Neural crest cell (in vitro differentiated cells): ENCODE data around the gene FGFR3. TPM values are rescaled to one million over a fixed set of nuclear protein-coding genes. Genes with fewer than 3 reads are reported as not detected.

Experiments
- DNase-seq: peaks from one replicate; pipeline ENCODE4 v3.0.0; 2021; ENCODE audit warnings: low read depth, mixed read lengths, low spot score
- H3K27ac Mint-ChIP-seq: one replicate; pipeline ENCODE4 v1.8.0; 2021; ENCODE audit warnings: mild to moderate bottlenecking, mixed read lengths; ENCODE audit not compliant: unreplicated experiment
- H3K27me3 Mint-ChIP-seq: 2 replicates; pipeline ENCODE4 v1.8.0; 2021; ENCODE audit warnings: low read depth, mild to moderate bottlenecking, mixed read lengths
- H3K36me3 Mint-ChIP-seq: 2 replicates; pipeline ENCODE4 v1.8.0; 2021; ENCODE audit warnings: low read depth, mild to moderate bottlenecking, mixed read lengths
- H3K4me1 Mint-ChIP-seq: 2 replicates; pipeline ENCODE4 v1.8.0; 2021; ENCODE audit warnings: mixed read lengths
- H3K4me3 Mint-ChIP-seq: one replicate; pipeline ENCODE4 v1.8.0; 2021; ENCODE audit warnings: mild to moderate bottlenecking, mixed read lengths
- H3K9me3 Mint-ChIP-seq: 2 replicates; pipeline ENCODE4 v1.8.0; 2021; ENCODE audit warnings: mixed read lengths
- total RNA-seq: library from RNA; stranded (reverse); gene quantifications from 2 replicates; pipeline ENCODE4 v1.2.1, GENCODE V29; 2021
- TF ChIP-seq, protein P1 (sequence below): fragments of 200-600 bp; sonication (generic); conservative IDR thresholded peaks from 2 replicates; pipeline ENCODE4 v1.5.0; 2021; ENCODE audit warnings: antibody characterized with exemption, mild to moderate bottlenecking

Gene FGFR3
- total RNA-seq, 1 donor from 2014 or later, result 48.1 TPM

DNA sequence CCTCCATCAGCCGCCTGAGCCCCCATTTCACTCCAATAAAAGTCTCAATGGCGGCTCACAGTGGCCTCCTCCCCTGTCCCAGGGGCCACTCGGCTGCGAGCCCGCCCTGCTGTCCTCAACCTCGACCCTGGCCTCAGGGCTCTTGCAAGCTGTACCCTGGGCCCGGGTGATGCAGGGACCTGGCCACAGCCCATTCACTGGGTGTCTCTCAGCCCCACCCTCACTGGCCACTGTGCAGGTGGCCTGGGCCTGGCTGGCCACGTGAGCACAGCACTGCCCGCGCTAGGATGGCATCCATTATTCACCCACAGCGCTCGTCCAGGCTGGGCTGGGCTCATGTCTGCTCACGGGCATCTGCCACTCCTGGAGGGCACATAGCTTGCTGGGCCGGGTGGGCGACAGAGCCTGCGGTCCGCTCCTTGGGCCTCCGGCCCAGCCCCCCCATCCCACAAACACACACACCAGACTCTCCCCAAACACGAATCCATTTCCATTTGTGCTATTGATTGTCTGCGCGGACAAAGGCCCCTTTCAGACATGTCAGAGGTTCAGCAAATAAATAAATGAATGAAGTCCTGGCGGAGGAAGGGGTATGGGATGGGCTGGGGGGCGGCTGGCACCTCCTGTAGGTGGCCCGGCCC is 16.5 kb upstream of the FGFR3 start:
- TF ChIP-seq, protein P1, sequence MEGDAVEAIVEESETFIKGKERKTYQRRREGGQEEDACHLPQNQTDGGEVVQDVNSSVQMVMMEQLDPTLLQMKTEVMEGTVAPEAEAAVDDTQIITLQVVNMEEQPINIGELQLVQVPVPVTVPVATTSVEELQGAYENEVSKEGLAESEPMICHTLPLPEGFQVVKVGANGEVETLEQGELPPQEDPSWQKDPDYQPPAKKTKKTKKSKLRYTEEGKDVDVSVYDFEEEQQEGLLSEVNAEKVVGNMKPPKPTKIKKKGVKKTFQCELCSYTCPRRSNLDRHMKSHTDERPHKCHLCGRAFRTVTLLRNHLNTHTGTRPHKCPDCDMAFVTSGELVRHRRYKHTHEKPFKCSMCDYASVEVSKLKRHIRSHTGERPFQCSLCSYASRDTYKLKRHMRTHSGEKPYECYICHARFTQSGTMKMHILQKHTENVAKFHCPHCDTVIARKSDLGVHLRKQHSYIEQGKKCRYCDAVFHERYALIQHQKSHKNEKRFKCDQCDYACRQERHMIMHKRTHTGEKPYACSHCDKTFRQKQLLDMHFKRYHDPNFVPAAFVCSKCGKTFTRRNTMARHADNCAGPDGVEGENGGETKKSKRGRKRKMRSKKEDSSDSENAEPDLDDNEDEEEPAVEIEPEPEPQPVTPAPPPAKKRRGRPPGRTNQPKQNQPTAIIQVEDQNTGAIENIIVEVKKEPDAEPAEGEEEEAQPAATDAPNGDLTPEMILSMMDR, result no peak
- H3K27ac Mint-ChIP-seq, result peak overlapping the region; percentile 50
- no peaks in the 10 kb centered on the region for H3K9me3 Mint-ChIP-seq
- H3K27me3 Mint-ChIP-seq, result peaks cover 2% of the 10 kb centered on the region
- H3K4me1 Mint-ChIP-seq, result peaks cover 30% of the 10 kb centered on the region
- no peaks in the 10 kb centered on the region for H3K36me3 Mint-ChIP-seq
- DNase-seq, result no peak
- no peak overlapping the region for H3K4me3 Mint-ChIP-seq

DNA sequence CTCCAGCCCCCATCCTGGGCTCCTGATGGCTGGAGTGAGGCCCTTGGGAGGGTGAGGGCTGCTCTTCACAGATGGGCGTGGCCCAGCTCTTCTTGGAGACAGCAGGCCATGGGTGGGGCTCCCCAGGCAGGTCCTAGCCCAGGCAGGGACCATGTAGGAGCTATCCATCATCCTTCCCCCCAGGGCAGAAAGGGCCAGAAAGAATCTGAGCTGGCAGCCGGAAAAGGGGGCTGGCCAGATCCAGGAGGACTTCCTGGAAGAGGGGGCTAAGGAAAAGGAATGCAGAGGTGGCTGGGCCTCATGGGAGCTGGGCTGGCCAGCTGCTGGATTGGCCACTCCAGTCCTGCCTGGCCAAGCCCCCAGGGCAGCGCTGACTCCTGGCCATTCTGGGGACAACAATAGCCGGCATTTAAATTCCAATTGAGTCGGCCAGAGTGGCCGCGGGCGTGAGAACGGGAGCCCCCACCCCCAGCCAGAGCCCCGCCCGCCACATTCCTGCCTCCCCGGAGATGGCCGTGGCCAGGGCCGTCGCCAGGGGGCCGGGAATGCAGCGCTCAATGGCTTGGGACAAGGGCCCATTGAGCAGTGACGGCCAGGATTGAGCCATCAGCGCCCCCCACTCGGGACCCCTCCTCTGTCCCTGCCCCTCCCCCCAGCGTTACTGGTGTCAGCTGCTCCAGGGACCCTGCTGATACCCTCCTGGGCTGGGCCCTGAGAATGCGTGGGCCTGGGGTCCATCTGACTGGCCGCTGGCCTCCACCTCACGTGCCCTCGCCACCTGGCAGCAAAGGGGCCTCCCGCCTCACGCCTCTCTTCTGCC is 15.1 kb upstream of the FGFR3 start:
- Mint-ChIP-seq H3K4me3 (peak overlapping the region; percentile 73), H3K27ac (peak overlapping the region; percentile 62), H3K4me1 (peaks cover 30% of the 10 kb centered on the region), H3K36me3 (no peaks in the 10 kb centered on the region), H3K9me3 (no peaks in the 10 kb centered on the region), H3K27me3 (peaks cover 2% of the 10 kb centered on the region)
- TF ChIP-seq, protein P1, result peak; percentile 56
- peak; percentile 88 for DNase-seq

DNA sequence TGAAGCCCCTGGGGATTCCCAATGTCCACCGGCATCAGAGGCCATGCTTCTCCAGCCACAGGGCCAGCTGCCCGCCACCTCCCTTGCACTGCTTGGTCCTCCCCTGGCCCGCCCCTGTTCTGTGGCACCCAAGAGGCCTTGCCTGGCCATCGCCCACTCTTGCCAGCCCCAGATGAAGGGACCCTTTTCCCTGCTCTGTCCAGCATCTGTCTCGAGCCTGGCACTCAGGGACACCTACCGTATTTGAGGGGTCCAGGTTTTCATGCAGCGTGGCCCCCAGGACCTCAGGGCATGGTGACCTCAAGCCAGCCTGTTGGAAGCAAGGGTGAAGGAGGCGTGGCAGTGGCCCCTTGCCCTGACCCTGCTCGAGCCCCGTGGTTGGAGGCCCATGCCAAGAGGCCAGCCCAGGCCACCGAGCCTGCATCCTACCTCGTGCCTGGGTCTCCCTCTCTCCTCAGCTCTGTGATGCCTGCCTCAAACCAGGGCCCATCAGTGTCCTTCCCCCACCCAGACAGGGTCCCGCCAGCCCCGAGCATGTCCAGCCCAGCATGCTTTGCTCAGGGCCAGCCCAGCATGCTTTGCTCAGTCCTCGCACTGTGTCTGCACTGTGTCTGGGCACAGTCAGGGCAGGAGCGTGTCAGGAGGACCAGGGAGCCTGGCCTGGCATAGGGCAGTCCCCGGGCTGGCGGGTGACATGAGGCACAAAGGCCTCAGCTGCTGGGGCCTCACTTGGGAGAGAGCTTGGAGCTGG is 14.3 kb upstream of the FGFR3 start:
- Mint-ChIP-seq H3K9me3 (no peaks in the 10 kb centered on the region), H3K4me3 (peak overlapping the region; percentile 51), H3K27me3 (peaks cover 2% of the 10 kb centered on the region), H3K4me1 (peaks cover 30% of the 10 kb centered on the region), H3K36me3 (no peaks in the 10 kb centered on the region), H3K27ac (peak overlapping the region; percentile 62)
- no peak for DNase-seq
- TF ChIP-seq, protein P1, result no peak

DNA sequence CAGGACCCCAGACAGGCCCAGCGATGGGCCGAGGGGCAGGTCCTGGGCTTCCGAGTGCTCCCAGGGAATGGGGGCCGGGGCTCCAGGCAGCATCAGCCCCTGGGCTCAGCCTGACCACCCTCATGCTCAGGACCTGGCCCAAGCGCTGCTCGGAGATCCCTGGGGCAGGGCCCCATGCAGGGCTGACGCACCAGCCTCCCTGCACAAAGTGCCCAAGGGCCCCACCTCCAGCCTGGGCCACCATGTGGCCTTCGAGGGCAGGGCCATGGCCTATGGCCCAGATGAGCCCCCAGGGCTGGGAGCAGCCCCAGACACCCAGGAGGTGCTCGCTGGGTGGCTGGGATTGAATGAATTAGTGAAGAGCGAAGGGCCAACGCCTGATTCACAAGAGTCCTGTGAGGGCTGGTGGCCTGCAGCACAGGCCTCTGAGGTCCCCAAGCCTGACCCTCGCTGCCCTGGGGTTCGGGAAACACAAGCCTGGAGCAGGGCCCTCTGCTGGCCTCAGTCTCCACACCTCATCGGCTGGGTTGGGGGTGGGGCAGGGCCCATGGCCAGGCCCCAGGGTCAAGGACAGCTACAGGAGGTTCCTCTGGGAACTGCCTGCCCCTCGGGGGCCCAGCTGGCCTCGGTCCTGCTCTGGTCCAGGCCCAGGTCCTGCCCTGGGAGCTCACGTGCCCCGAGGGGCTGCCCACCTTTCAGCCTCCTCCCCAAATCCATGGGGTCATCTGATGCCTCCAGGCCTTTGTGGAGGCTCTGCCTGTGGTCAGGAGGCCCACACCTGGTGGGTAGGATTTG is 13.3 kb upstream of the FGFR3 start:
- H3K4me1 Mint-ChIP-seq, result peaks cover 30% of the 10 kb centered on the region
- H3K9me3 Mint-ChIP-seq, result no peaks in the 10 kb centered on the region
- H3K27ac Mint-ChIP-seq, result no peak overlapping the region
- TF ChIP-seq, protein P1, result no peak
- no peak overlapping the region for H3K4me3 Mint-ChIP-seq
- peaks cover 2% of the 10 kb centered on the region for H3K27me3 Mint-ChIP-seq
- no peak for DNase-seq
- H3K36me3 Mint-ChIP-seq, result no peaks in the 10 kb centered on the region

DNA sequence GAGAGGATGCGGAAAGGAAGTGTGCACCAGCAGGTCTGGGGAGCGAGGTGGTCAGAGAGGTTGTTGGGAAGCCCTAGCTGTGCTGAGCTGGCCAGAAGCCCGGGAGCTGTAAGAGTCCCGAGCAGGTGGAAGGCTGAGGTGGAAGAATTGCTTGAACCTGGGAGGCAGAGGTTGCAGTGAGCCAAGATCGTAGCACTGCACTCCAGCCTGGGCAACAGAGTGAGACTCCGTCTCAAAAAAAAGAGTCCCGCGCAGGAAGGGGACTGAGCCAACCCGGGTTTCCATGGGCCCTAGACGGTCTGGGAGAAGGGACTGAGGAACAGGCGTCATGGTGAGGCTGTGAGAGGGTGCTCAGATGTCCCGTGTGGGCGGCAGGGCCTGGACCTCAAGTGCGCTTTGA is 12.7 kb upstream of the FGFR3 start:
- H3K27me3 Mint-ChIP-seq, result peaks cover 2% of the 10 kb centered on the region
- H3K36me3 Mint-ChIP-seq, result no peaks in the 10 kb centered on the region
- no peak overlapping the region for H3K4me3 Mint-ChIP-seq
- DNase-seq, result no peak
- H3K9me3 Mint-ChIP-seq, result no peaks in the 10 kb centered on the region
- H3K4me1 Mint-ChIP-seq, result peaks cover 29% of the 10 kb centered on the region
- TF ChIP-seq, protein P1, result no peak
- no peak overlapping the region for H3K27ac Mint-ChIP-seq
